OCI-LY7 (cell line): ENCODE measurements around the gene CTNNA3. TPM values are rescaled to one million over a fixed set of nuclear protein-coding genes. Genes with fewer than 3 reads are reported as not detected.

ENCODE experiments used
- BruUV-seq: library from RNA; stranded (reverse); fragments of 400-500 nt; replicated peaks from 2 replicates; lab custom pipeline; 2021; lab: Mats Ljungman, UMichigan
- CTCF ChIA-PET: fragments of 300-600 bp; sonication (Branson Sonifier 250); formaldehyde crosslinking; loops from one replicate; lab custom pipeline; 2022; ENCODE audit warnings: antibody characterized with exemption; ENCODE audit not compliant: unreplicated experiment; lab: Charles Lee
- POLR2A ChIA-PET: fragments of 300-600 bp; sonication (Branson Sonifier 250); formaldehyde crosslinking; loops from one replicate; lab custom pipeline; 2022; ENCODE audit warnings: antibody characterized with exemption; lab: Charles Lee
- DNase-seq: peaks from one replicate; pipeline ENCODE4 v3.0.0-alpha.2; 2015; ENCODE audit warnings: low spot score
- H2AFZ ChIP-seq: fragments of 200-600 bp; sonication (generic), shearing (Covaris generic); 2 replicates; pipeline ENCODE4 v1.6.1; 2014; ENCODE audit warnings: mild to moderate bottlenecking, antibody characterized with exemption, low read length, moderate library complexity
- H3K27ac ChIP-seq: fragments of 200-600 bp; sonication (generic); 2 replicates; pipeline ENCODE4 v1.5.1; 2014; ENCODE audit warnings: mixed run types, low read depth, mild to moderate bottlenecking, moderate library complexity, low read length, inconsistent platforms; ENCODE audit not compliant: poor library complexity, severe bottlenecking
- H3K36me3 ChIP-seq: fragments of 200-600 bp; sonication (generic); 2 replicates; pipeline ENCODE4 v1.6.1; 2014; ENCODE audit warnings: mild to moderate bottlenecking, antibody characterized with exemption, low read length, moderate library complexity, mixed read lengths; ENCODE audit not compliant: insufficient read depth
- H3K4me1 ChIP-seq: fragments of 200-600 bp; sonication (generic); 2 replicates; pipeline ENCODE4 v1.5.1; 2014; ENCODE audit warnings: mild to moderate bottlenecking, low read length; ENCODE audit not compliant: insufficient read depth, poor library complexity, severe bottlenecking
- H3K4me2 ChIP-seq: fragments of 200-600 bp; sonication (generic); 2 replicates; pipeline ENCODE4 v1.6.1; 2014; ENCODE audit warnings: mild to moderate bottlenecking, low read length
- H3K4me3 ChIP-seq: fragments of 200-600 bp; sonication (generic); 2 replicates; pipeline ENCODE4 v1.5.1; 2014; ENCODE audit warnings: mild to moderate bottlenecking, low read depth, low read length; ENCODE audit not compliant: poor library complexity, severe bottlenecking
- H3K79me2 ChIP-seq: fragments of 200-600 bp; sonication (generic); 2 replicates; pipeline ENCODE4 v1.6.1; 2016; ENCODE audit warnings: low read depth, mild to moderate bottlenecking, low read length, moderate library complexity, mixed read lengths; ENCODE audit not compliant: insufficient read depth
- H3K9me2 ChIP-seq: fragments of 200-600 bp; sonication (generic); 2 replicates; pipeline ENCODE4 v1.6.1; 2016; ENCODE audit warnings: mild to moderate bottlenecking, low read length, mixed read lengths; ENCODE audit not compliant: insufficient read depth
- H3K9me3 ChIP-seq: fragments of 200-600 bp; sonication (generic); 2 replicates; pipeline ENCODE4 v1.6.1; 2014; ENCODE audit warnings: mild to moderate bottlenecking, mixed run types, low read length, mixed read lengths
- H4K20me1 ChIP-seq: fragments of 200-600 bp; sonication (generic); 2 replicates; pipeline ENCODE4 v1.6.1; 2014; ENCODE audit warnings: mild to moderate bottlenecking, antibody characterized with exemption, low read length, moderate library complexity, mixed read lengths; ENCODE audit not compliant: insufficient read depth
- CTCF ChIP-seq: fragments of 200-600 bp; sonication (generic); conservative IDR thresholded peaks from 2 replicates; pipeline ENCODE4 v1.5.1; 2014; ENCODE audit warnings: mild to moderate bottlenecking, antibody characterized with exemption, low read length, moderate library complexity, mixed read lengths
- EZH2phosphoT487 ChIP-seq: fragments of 200-600 bp; sonication (generic); IDR thresholded peaks from 2 replicates; pipeline ENCODE4 v1.6.1; 2018; ENCODE audit warnings: low read depth, borderline replicate concordance, mild to moderate bottlenecking, mixed run types, antibody characterized with exemption, low read length, moderate library complexity, mixed read lengths
- intact Hi-C: fragments of 100-400 bp; cut with micrococcal nuclease; formaldehyde crosslinking; loops from one replicate; pipeline ENCODE4 v1.10.0; 2022; ENCODE audit not compliant: unreplicated experiment
- total RNA-seq, 2 experiments: library from RNA; depleted of rRNA in 1 of 2; stranded (reverse); fragments of >200 nt in 1 of 2; shearing (Covaris generic) in 1 of 2; gene quantifications; 2 replicates each; pipeline ENCODE4 v1.2.3, GENCODE V29; 2014 to 2022

CTNNA3 gene
- total RNA-seq, 2 experiments from 2014 or later: not detected

DNA sequence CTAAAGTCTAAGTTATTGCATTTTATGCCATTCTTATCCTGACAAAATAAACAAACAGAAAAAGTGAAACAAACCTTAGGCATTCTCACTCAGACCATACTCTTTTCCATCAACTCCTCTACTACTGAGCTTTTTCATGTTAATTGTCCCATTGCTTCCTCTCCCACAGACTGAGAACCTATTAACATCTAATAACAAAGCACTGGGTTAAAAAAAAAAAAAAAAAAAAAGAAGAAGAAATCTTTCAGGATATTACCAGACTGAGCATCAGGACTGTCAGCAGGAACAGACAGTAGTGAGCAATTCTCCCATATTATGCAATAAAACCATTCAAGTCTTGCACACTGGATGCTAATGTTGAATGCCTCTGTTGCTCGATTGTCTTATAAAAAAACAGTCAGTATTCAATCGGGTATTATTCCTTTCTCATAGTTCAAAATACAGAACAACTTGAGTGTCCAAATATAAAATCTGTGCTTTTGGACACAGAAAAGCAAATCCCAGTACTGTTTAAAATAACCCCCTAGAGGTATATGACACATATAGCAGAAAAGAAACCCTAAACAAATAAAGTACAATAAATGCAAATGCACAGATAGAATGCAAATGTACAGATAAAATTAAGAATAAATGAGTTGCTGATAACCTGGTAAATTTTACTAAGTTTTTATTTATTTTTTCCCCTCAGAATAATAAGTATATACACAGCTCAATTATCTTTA, 1301.5 kb downstream of the CTNNA3 start:
- Histone ChIP-seq H3K4me1 (no peaks in the 10 kb centered on the region), H3K4me3 (no peak overlapping the region), H3K27ac (no peak overlapping the region), H2AFZ (no peak overlapping the region), H3K9me3 (no peaks in the 10 kb centered on the region), H3K4me2 (no peak overlapping the region), H4K20me1 (no peaks in the 10 kb centered on the region; the same call in 1 of the 2 replicates), H3K9me2 (no peaks in the 10 kb centered on the region), H3K79me2 (no peaks in the 10 kb centered on the region), H3K36me3 (no peaks in the 10 kb centered on the region)
- DNase-seq: no peak
- intact Hi-C loops: no loop called here
- POLR2A ChIA-PET: no interaction called here
- no peak for TF ChIP-seq CTCF
- TF ChIP-seq EZH2phosphoT487: no peak
- CTCF ChIA-PET: no interaction called here
- no TSS peak for BruUV-seq

DNA sequence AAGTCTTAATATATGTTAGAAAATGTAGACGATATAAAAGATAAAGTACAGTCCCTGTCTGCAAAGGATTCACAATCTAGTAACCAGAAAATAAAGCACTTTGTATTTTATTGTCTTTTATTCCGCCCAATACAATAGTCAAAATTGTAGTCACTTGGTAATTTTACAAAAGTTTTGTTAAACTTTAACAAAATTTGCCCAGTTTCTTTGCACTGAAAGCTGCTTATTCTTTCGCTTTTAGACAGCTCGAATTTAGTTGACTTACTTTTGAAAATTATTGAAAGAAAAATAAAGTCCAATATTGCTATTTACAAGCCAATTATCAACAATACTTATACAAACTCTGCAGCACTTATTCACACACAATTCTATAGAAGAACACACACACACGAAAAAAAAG, 1305.1 kb downstream of the CTNNA3 start:
- H3K9me2 ChIP-seq: no peaks in the 10 kb centered on the region
- no peak overlapping the region for H3K4me2 ChIP-seq
- no peaks in the 10 kb centered on the region for H3K79me2 ChIP-seq
- TF ChIP-seq CTCF: no peak
- no peak for TF ChIP-seq EZH2phosphoT487
- intact Hi-C loops: no loop called here
- H2AFZ ChIP-seq: no peak overlapping the region
- H3K27ac ChIP-seq: no peak overlapping the region
- no peak overlapping the region for H3K4me3 ChIP-seq
- POLR2A ChIA-PET: no interaction called here
- no peaks in the 10 kb centered on the region for H3K9me3 ChIP-seq
- H3K4me1 ChIP-seq: no peaks in the 10 kb centered on the region
- BruUV-seq: no TSS peak
- no peaks in the 10 kb centered on the region for H3K36me3 ChIP-seq
- CTCF ChIA-PET: no interaction called here
- no peaks in the 10 kb centered on the region; the same call in 1 of the 2 replicates for H4K20me1 ChIP-seq
- DNase-seq: no peak

GRCh38 chr10:66381045-66381444, 1315.0 kb downstream of the CTNNA3 start:
- ChIA-PET POLR2A (interaction anchor here (0.6 kb wide), 1 partner anchor 1841 kb away, joined by 4 read pairs; no protein-coding TSS in a partner anchor), CTCF (no interaction called here)
- BruUV-seq: no TSS peak
- H3K9me3 ChIP-seq: no peaks in the 10 kb centered on the region
- TF ChIP-seq EZH2phosphoT487 (no peak), CTCF (no peak)
- H3K36me3 ChIP-seq: no peaks in the 10 kb centered on the region
- intact Hi-C loops: no loop called here
- H3K4me1 ChIP-seq: no peaks in the 10 kb centered on the region
- no peak overlapping the region for H2AFZ ChIP-seq
- no peaks in the 10 kb centered on the region for H3K9me2 ChIP-seq
- no peak overlapping the region for H3K27ac ChIP-seq
- no peak overlapping the region for H3K4me2 ChIP-seq
- no peaks in the 10 kb centered on the region for H4K20me1 ChIP-seq
- no peaks in the 10 kb centered on the region for H3K79me2 ChIP-seq
- DNase-seq: no peak
- no peak overlapping the region for H3K4me3 ChIP-seq
